ENCODE results near the gene PKIG.

DNA sequence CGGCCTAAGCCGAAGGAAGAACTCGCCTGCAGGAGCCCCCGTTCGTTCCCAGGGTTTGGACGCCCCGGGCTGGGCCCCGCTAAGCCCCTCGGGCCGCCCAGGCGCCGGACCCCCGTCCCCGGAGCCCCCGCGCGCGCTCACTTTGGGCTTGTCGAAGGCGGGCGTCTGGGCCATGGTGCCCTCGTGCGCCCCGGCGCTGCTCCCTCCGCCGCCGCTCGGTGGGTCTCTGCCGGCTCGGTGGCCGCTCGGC is 69.0 kb downstream of the PKIG start:
- TF ChIP-seq, protein P1, sequence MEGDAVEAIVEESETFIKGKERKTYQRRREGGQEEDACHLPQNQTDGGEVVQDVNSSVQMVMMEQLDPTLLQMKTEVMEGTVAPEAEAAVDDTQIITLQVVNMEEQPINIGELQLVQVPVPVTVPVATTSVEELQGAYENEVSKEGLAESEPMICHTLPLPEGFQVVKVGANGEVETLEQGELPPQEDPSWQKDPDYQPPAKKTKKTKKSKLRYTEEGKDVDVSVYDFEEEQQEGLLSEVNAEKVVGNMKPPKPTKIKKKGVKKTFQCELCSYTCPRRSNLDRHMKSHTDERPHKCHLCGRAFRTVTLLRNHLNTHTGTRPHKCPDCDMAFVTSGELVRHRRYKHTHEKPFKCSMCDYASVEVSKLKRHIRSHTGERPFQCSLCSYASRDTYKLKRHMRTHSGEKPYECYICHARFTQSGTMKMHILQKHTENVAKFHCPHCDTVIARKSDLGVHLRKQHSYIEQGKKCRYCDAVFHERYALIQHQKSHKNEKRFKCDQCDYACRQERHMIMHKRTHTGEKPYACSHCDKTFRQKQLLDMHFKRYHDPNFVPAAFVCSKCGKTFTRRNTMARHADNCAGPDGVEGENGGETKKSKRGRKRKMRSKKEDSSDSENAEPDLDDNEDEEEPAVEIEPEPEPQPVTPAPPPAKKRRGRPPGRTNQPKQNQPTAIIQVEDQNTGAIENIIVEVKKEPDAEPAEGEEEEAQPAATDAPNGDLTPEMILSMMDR (conservative IDR thresholded peaks at IDR 0.05; ENCODE audit: low read length): no peak
- no peak for TF ChIP-seq EZH2phosphoT487 (IDR thresholded peaks at IDR 0.05; ENCODE audit: borderline replicate concordance)

Measured in Loucy (cell line).